K562 (cell line): Measurements from ENCODE around the gene ZNF687. TPM values are rescaled to one million over a fixed set of nuclear protein-coding genes. Genes with fewer than 3 reads are reported as not detected.
A peak's percentile ranks its signal among the peaks of the same experiment; 100 is the strongest.

Source experiments
- ATF2 ChIP-seq: sonication (generic); formaldehyde crosslinking; IDR thresholded peaks from 2 replicates; pipeline ENCODE4 v1.8.1; 2022; ENCODE audit warnings: missing genetic modification reagents
- CREB3 ChIP-seq: fragments of 450-650 bp; conservative IDR thresholded peaks from 2 replicates; pipeline ENCODE4 v1.6.1; 2016; ENCODE audit warnings: missing genetic modification characterization, low read depth, mild to moderate bottlenecking, missing compliant biosample characterization, moderate library complexity
- HNRNPLL ChIP-seq: fragments of 200-400 bp; formaldehyde crosslinking; IDR thresholded peaks from 2 replicates; pipeline ENCODE4 v1.6.1; 2017; ENCODE audit warnings: low read length, low read depth, mild to moderate bottlenecking; ENCODE audit not compliant: poor library complexity, severe bottlenecking
- NFRKB ChIP-seq: fragments of 450-650 bp; IDR thresholded peaks from 2 replicates; pipeline ENCODE4 v1.6.1; 2016; ENCODE audit warnings: low read depth
- NONO ChIP-seq, 2 experiments: fragments of 200-400 bp in 1 of 2; fragments of 450-650 bp in 1 of 2; formaldehyde crosslinking in 1 of 2; IDR thresholded peaks; 2 replicates each; pipeline ENCODE4 v1.6.1; 2017; ENCODE audit warnings: low read depth in 2 of 2, mild to moderate bottlenecking in 2 of 2, moderate library complexity in 2 of 2, low read length in 1 of 2
- POLR2G ChIP-seq: fragments of 200-400 bp; formaldehyde crosslinking; IDR thresholded peaks from 2 replicates; pipeline ENCODE4 v1.6.1; 2017; ENCODE audit warnings: low read depth, mild to moderate bottlenecking, antibody characterized with exemption, low read length, moderate library complexity
- RBFOX2 ChIP-seq: fragments of 200-400 bp; formaldehyde crosslinking; IDR thresholded peaks from 2 replicates; pipeline ENCODE4 v1.6.1; 2017; ENCODE audit warnings: low read depth, mild to moderate bottlenecking, low read length, moderate library complexity
- SIN3B ChIP-seq: fragments of 450-650 bp; IDR thresholded peaks from 2 replicates; pipeline ENCODE4 v1.6.1; 2017; ENCODE audit warnings: low read depth, mild to moderate bottlenecking, moderate library complexity
- SMAD4 ChIP-seq: fragments of 250-450 bp; sonication (Bioruptor Pico); conservative IDR thresholded peaks from 2 replicates; pipeline ENCODE4 v1.8.0; 2021; ENCODE audit warnings: inconsistent platforms, mild to moderate bottlenecking, moderate library complexity
- ZBTB11 ChIP-seq, 3 experiments: fragments of 200-800 bp in 1 of 3; fragments of 250-450 bp in 1 of 3; fragments of 450-650 bp in 1 of 3; sonication (Bioruptor Pico) in 1 of 3; sonication (Bioruptor generic) in 1 of 3; formaldehyde crosslinking in 1 of 3; IDR thresholded peaks; 2 replicates each; pipeline versions ENCODE4 v1.6.1 to v1.8.0; 2016 to 2022; ENCODE audit warnings: mild to moderate bottlenecking in 2 of 3, missing genetic modification characterization in 2 of 3, missing compliant biosample characterization in 1 of 3, moderate library complexity in 1 of 3
- ZNF639 ChIP-seq, 2 experiments: fragments of 200-800 bp in 1 of 2; sonication (Bioruptor generic) in 1 of 2; sonication (generic) in 1 of 2; formaldehyde crosslinking in 1 of 2; IDR thresholded peaks in 1 of 2; conservative IDR thresholded peaks in 1 of 2; 2 replicates each; pipeline versions ENCODE4 v1.5.0 to v1.6.1; 2016 to 2020; ENCODE audit warnings: missing compliant biosample characterization in 1 of 2, missing genetic modification characterization in 1 of 2, missing genetic modification reagents in 1 of 2
- ZNF75A ChIP-seq: fragments of 450-650 bp; formaldehyde crosslinking; IDR thresholded peaks from 2 replicates; pipeline ENCODE4 v1.4.0; 2020; ENCODE audit warnings: mild to moderate bottlenecking
- polyA plus RNA-seq, 8 experiments: library from polyadenylated mRNA; depleted of rRNA in 4 of 8; stranded (reverse) in 5 of 8; unstranded in 3 of 8; fragments of >200 nt; fragmentation: Nextera tagmentation in 2 of 8; fragmentation: Illumina TruSeq in 1 of 8; extraction: Ambion mirVana in 2 of 8; extraction: Trizol in 1 of 8; gene quantifications; 2 replicates each; pipeline versions ENCODE4 v1.2.1 to v1.2.3, GENCODE V29; 2011 to 2014; ENCODE audit warnings: inconsistent platforms in 1 of 8, missing spikeins in 1 of 8
- total RNA-seq, 7 experiments: library from RNA; depleted of rRNA in 6 of 7; stranded (reverse); fragments of >200 nt in 6 of 7; fragmentation: Illumina TruSeq in 2 of 7; extraction: Trizol in 2 of 7; gene quantifications; 2 replicates each; pipeline versions ENCODE4 v1.2.1 to v1.2.3, GENCODE V29; 2011 to 2021; ENCODE audit warnings: low replicate concordance in 1 of 7

The ZNF687 gene
- total and polyA plus RNA-seq, 9 of the 15 experiments (the other 6 are each of a cell fraction or from before 2014, with no cell fraction given), result 0.13 to 26.4 (median 10.6) TPM

- peak in 1 of 2 experiments; percentile 64; a peak in 1 of 4 replicates for TF ChIP-seq ZNF639 (CRISPR knock-in tag; conservative IDR thresholded peaks at IDR 0.05 in 1 of 2, IDR thresholded peaks at IDR 0.05 in 1 of 2)
- peak; percentile 9; the same call in 1 of the 2 replicates for TF ChIP-seq RBFOX2
- TF ChIP-seq ZNF75A, result no peak
- TF ChIP-seq NFRKB, result peak; percentile 45
- TF ChIP-seq HNRNPLL, result peak; percentile 47
- TF ChIP-seq ZBTB11 (CRISPR knock-in tag; IDR thresholded peaks at IDR 0.05), result 0 out of 6 replicates have a peak, but pooled peaks of 1 of the 3 experiments have one; percentile 66
- TF ChIP-seq POLR2G, result peak; percentile 57; the same call in 1 of the 2 replicates
- 0 out of 2 replicates have a peak, but pooled peaks have one; percentile 68 for TF ChIP-seq CREB3 (tag)
- 0 out of 2 replicates have a peak, but pooled peaks have one; percentile 49 for TF ChIP-seq SMAD4
- TF ChIP-seq ATF2, result no peak
- 0 out of 4 replicates have a peak, but pooled peaks of 1 of the 2 experiments have one; percentile 10 for TF ChIP-seq NONO (IDR thresholded peaks at IDR 0.05; ENCODE audit: low read depth in 2 of 2, low read length in 1 of 2)
- TF ChIP-seq SIN3B, result peak; percentile 32; the same call in 1 of the 2 replicates
These were observed 46.0 kb downstream of the ZNF687 start (continued) for GRCh38 chr1:151327903-151328674.
